ENCODE measurements around the gene RRM2.

The RRM2 gene
- total RNA-seq, result 4.4 to 12.6 reads per million in 2 donors

GRCh38 chr2:10122500-10123280, at the start of gene RRM2:
RRM2 (plus strand) TSS chr2:10122739; CDS start chr2:10122799, 60 bp downstream.
- peak; percentile 70 to 98 (median 78) for DNase-seq

GRCh38 chr2:10073706-10074105, 48.8 kb upstream of the RRM2 start:
- no peak for DNase-seq

- DNase-seq, result no peak
Observed at GRCh38 chr2:10075101-10075500, 47.4 kb upstream of the RRM2 start.

- DNase-seq, result no peak
Observed at GRCh38 chr2:10075571-10076209, 46.8 kb upstream of the RRM2 start.

GRCh38 chr2:10076511-10076910, 46.0 kb upstream of the RRM2 start:
- DNase-seq, result no peak

GRCh38 chr2:10076988-10077527, 45.5 kb upstream of the RRM2 start:
- no peak for DNase-seq

- no peak for DNase-seq
Observed at GRCh38 chr2:10078001-10078400, 44.5 kb upstream of the RRM2 start.

- DNase-seq, result no peak
Observed at GRCh38 chr2:10078704-10079265, 43.8 kb upstream of the RRM2 start.

GRCh38 chr2:10079266-10079869, 43.2 kb upstream of the RRM2 start:
- DNase-seq, result peak in 1 of 5 experiments; percentile 34

- DNase-seq, result peak in 2 of 5 experiments; percentile 13 to 41
Observed at GRCh38 chr2:10079870-10080535, 42.5 kb upstream of the RRM2 start, which contains the start of gene CYS1. CYS1 (minus strand) TSS chr2:10080411; CDS start chr2:10080223, 188 bp downstream.

- DNase-seq, result peak in 2 of 5 experiments; percentile 61 to 70
Observed at GRCh38 chr2:10080536-10081304, 41.8 kb upstream of the RRM2 start.

- no peak for DNase-seq
Observed at GRCh38 chr2:10083046-10083445, 39.5 kb upstream of the RRM2 start.

GRCh38 chr2:10083692-10084211, 38.8 kb upstream of the RRM2 start:
- no peak for DNase-seq

GRCh38 chr2:10084223-10084865, 38.2 kb upstream of the RRM2 start:
- DNase-seq, result no peak

- DNase-seq, result no peak
Observed at GRCh38 chr2:10085043-10085667, 37.4 kb upstream of the RRM2 start.

- no peak for DNase-seq
Observed at GRCh38 chr2:10085668-10086059, 36.9 kb upstream of the RRM2 start.

GRCh38 chr2:10086950-10087349, 35.6 kb upstream of the RRM2 start:
- DNase-seq, result no peak

GRCh38 chr2:10087360-10087759, 35.2 kb upstream of the RRM2 start:
- no peak for DNase-seq

GRCh38 chr2:10089565-10090190, 32.9 kb upstream of the RRM2 start:
- DNase-seq, result no peak

Data from T-helper 2 cell (primary cell).